Measurements from ENCODE around the gene HTT-AS.

DNA sequence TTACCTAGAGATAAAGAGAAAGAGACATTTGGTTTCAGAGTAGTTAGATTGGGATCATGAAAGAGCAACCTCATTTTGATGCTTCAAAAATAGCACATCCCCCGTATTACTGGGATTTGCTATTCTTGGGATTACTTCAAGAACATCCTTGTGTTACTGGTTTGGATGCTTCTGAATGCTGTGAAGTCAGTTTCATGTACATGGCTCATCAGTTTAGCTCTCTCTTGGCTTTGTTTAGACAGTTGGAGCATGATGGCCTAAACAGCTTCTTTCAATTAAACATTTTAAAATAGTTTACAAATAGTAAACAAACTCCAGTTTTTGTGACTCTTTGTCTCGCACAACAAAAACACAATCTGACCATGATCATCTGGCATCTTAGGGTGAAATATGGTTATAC, 24.0 kb upstream of the HTT-AS start:
- TF ChIP-seq, protein P1, sequence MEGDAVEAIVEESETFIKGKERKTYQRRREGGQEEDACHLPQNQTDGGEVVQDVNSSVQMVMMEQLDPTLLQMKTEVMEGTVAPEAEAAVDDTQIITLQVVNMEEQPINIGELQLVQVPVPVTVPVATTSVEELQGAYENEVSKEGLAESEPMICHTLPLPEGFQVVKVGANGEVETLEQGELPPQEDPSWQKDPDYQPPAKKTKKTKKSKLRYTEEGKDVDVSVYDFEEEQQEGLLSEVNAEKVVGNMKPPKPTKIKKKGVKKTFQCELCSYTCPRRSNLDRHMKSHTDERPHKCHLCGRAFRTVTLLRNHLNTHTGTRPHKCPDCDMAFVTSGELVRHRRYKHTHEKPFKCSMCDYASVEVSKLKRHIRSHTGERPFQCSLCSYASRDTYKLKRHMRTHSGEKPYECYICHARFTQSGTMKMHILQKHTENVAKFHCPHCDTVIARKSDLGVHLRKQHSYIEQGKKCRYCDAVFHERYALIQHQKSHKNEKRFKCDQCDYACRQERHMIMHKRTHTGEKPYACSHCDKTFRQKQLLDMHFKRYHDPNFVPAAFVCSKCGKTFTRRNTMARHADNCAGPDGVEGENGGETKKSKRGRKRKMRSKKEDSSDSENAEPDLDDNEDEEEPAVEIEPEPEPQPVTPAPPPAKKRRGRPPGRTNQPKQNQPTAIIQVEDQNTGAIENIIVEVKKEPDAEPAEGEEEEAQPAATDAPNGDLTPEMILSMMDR (IDR thresholded peaks at IDR 0.05), result no peak
- TF ChIP-seq POLR2A (IDR thresholded peaks at IDR 0.05; ENCODE audit: low read depth), result no peak
- TF ChIP-seq POLR2AphosphoS5 (IDR thresholded peaks at IDR 0.05), result no peak

All from esophagus muscularis mucosa (tissue), 3 donors.